GM19463 (cell line): ENCODE results near the gene AADACL3.
"Not testable (repeated sequence)": the region's sequence is repeated elsewhere in the genome, so short reads cannot be mapped to it uniquely, and the experiment has no call there.

ENCODE experiments used
- ATAC-seq: cut with Tn5 transposase; IDR thresholded peaks from one replicate; pipeline ENCODE4 v1.9.1; 2021; ENCODE audit warnings: mild to moderate bottlenecking, moderate library complexity; ENCODE audit not compliant: unreplicated experiment

AADACL3 gene, protein sequence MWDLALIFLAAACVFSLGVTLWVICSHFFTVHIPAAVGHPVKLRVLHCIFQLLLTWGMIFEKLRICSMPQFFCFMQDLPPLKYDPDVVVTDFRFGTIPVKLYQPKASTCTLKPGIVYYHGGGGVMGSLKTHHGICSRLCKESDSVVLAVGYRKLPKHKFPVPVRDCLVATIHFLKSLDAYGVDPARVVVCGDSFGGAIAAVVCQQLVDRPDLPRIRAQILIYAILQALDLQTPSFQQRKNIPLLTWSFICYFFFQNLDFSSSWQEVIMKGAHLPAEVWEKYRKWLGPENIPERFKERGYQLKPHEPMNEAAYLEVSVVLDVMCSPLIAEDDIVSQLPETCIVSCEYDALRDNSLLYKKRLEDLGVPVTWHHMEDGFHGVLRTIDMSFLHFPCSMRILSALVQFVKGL

DNA sequence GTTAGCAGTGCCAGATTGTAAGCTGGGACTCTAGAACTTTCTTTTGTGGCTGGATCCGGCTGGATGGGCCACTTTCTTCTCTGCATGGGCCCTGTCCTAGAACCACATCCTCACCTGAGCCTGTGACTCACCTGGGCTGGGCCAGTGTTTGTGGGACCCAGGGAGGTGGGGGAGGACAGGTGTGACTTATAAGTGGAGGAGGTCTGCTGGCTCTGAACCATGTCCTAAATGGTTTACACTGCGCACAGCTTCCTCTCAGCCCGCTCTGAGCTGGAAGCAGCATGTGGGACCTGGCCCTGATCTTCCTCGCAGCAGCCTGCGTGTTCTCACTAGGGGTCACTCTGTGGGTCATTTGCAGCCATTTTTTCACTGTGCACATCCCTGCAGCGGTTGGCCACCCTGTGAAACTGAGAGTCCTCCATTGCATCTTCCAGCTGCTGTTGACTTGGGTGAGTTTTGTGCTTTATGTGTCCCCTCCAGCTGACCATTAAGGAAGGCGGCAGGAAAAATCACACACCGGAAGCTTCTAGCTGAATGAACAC, at the start of gene AADACL3:
Gene AADACL3 (plus strand): TSS at position 215 of the 542 bp plus-strand sequence. CDS start 67 bp downstream, at position 282.
- no peak for ATAC-seq

DNA sequence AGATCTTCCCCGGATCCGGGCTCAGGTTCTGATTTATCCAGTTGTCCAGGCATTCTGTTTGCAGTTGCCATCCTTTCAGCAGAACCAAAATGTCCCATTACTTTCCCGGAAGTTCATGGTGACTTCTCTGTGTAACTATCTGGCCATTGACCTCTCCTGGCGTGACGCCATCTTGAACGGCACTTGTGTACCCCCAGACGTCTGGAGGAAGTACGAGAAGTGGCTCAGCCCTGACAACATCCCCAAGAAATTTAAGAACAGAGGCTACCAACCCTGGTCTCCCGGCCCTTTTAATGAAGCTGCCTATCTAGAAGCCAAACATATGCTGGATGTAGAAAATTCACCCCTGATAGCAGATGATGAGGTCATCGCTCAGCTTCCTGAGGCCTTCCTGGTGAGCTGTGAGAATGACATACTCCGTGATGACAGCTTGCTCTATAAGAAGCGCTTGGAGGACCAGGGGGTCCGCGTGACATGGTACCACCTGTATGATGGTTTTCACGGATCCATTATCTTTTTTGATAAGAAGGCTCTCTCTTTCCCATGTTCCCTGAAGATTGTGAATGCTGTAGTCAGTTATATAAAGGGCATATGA, 49.7 kb upstream of the AADACL3 start:
- ATAC-seq = no peak

GRCh38 chr1:12669529-12670068, 46.3 kb upstream of the AADACL3 start:
- no peak for ATAC-seq

DNA sequence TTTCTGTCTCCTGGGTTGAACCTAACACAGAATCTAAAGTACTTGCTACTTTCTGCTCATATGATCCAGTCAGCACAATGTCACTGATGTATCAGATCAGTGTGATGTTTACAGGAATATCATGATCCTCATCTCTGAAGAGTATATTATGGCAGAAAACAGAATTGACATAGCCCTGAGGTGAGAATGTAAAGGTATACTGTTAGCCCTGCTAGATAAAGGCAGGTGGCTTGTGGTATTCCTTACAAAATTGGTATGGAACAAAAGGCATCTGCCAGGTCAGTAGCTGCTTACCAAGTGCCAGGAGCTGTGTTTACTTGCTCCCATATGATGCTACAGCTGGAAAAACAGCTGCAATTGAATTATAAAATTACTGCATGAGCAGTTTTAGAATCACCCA, 41.6 kb upstream of the AADACL3 start:
- ATAC-seq = no peak

GRCh38 chr1:12676122-12676521, 39.8 kb upstream of the AADACL3 start:
- not testable (repeated sequence) for ATAC-seq

- no peak for ATAC-seq
These were observed 38.3 kb upstream of the AADACL3 start for GRCh38 chr1:12677565-12677964.

DNA sequence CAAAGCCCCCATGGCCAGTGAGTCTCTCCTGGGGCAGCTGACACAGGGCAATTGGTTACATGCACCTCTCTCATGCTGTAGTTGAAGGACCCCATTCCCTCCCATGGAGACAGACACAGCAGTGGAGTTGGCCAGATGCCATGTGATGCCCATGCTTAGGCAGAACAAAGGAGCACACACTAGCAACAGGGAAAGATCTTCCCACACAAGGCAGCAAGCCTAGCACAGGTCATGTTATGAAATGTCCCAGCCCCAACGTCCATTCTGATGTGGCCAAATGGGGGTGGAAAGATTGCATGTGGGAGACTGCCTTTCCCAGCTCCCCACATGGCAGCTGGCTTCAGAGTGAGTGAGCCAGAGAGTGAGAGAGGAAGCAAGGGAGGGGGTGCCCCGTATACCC, 37.6 kb upstream of the AADACL3 start:
- ATAC-seq = no peak

DNA sequence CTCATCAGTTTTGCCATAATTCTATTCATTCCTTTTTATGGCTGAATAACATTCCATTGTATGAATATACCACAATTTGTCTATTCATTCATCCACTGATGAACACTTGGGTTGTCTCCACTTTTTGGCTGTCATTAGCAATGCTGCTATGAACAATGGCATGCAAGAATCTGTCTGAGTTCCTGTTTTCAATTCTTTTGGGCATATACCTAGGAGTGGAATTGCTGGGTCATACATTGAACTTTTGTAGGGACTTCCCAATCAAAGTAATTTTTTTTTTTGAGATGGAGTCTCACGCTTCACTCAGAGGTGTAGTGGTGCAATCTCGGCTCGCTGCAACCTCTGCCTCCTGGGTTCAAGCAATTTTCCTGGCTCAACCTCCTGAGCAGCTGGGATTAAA, 37.1 kb upstream of the AADACL3 start:
- no peak for ATAC-seq

DNA sequence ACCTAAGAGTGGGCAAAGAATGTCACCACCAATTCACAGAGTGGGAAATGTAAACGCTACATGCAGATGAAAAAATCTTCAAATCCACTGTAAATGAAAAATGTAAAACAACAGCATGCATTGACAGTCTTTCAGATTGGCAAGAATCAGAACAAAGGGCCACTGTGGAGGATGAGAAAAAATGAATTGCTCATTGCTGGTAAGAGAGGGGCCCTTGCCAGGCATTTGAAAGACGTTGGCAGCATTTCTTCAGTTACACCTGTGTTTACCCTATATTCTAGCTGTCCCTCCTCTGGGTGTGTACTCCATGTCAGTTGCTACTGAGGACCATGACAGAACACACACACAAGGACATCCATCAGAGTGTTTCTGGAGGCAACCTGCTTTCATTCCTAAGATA, 25.8 kb upstream of the AADACL3 start:
- no peak for ATAC-seq

DNA sequence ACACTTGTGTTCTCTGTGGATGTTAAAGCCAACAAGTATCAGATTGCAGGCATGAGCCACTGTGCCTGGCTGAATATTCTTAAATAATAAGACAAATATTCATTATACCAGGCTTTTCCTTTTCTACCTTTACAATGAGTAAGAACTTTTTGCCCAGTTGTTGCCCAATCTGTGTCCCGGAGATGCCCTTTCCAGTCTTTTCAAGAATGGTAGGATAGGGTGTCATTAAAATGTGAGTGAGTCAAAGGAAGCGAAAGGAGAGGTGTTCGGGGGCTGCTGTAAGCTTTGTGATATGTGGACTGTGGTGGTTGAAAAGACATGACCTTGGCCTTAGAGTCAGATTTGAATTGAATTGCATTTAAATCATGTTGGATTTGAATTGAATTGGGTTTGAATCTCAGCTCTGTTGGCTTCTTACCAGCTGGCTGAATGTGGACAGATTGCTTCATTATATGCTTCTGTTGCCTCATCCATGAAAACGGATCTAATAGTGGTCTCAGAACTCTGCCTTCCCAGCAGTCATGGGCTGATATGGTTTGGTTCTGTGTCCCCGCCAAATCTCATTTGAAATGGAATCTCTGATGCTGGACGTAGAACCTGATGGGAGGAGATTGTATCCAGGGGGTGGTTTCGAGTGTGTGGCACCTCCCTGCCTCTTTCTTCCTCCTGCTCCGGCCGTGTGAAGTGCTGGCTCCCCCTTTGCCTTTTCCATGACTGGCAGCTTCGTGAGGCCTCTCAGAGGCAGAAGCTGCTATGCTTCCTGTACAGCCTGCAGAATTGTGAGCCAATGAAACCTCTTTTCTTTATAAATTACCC, 22.7 kb upstream of the AADACL3 start:
- ATAC-seq = no peak

- no peak for ATAC-seq
These were observed 19.3 kb upstream of the AADACL3 start for GRCh38 chr1:12696658-12697057.

DNA sequence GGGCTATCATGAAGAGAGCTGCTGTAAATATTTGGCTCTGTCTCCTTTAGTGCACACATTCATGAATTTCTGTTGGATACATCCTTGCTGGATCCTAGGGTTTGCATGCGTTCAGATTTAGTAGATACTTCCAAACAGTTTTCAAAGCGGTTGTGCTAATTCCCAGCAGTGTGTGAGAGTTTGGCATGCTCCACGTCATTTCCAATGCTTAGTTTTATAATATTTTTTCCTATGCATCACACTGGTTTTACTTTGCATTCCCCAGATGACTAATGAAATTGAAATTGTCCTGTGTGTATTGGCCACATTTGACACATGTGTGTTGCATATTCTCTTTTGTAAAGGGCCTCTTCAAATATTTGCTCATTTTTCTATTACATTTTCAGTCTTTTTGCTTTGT, 18.5 kb upstream of the AADACL3 start:
- ATAC-seq = no peak

- ATAC-seq = no peak
These were observed 12.0 kb upstream of the AADACL3 start for GRCh38 chr1:12703821-12704451.

- no peak for ATAC-seq
These were observed 9.8 kb upstream of the AADACL3 start for GRCh38 chr1:12706061-12706460.

GRCh38 chr1:12708396-12709090, 7.4 kb upstream of the AADACL3 start:
- ATAC-seq = no peak

GRCh38 chr1:12709091-12709491, 6.8 kb upstream of the AADACL3 start:
- no peak for ATAC-seq

DNA sequence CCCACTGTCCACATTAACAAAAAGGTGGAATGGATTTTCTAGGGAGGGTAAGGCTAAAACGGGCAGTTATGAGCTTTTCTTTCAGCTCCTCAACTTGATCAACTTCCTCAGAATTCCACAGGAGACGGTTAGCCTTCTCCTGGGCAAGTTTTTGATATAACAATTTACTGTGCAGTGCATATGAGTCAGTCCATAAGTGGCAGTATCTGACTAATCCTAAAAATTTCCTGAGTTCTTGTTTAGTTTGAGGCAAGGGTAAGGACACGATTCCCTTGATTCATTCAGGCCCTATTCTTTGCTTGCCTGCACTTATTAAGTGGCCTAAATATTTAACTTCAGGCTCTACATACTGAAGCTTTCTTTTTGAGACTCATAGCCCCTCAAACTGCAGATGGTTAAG, 6.2 kb upstream of the AADACL3 start:
- no peak for ATAC-seq

GRCh38 chr1:12711536-12711935, 4.4 kb upstream of the AADACL3 start:
- no peak for ATAC-seq

DNA sequence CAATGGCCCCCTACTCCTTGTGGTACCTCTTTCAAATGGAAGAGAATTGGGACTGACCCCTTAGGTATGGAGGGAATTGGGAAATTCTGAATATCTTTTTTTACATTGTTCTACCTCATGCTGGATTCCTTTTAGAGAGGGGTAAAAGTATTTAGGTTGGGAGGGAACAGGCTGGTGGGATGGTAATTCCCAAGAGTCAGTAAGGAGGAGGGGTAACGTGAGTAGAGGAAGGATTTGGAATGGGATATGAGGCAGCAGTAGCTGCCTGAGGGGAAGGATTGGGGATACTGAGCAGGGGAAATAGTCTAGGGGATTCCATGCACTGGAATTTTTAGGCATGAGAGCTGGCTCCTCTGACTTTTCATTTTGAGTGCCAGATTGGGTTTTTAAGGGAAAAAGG, 3.8 kb upstream of the AADACL3 start:
- no peak for ATAC-seq

DNA sequence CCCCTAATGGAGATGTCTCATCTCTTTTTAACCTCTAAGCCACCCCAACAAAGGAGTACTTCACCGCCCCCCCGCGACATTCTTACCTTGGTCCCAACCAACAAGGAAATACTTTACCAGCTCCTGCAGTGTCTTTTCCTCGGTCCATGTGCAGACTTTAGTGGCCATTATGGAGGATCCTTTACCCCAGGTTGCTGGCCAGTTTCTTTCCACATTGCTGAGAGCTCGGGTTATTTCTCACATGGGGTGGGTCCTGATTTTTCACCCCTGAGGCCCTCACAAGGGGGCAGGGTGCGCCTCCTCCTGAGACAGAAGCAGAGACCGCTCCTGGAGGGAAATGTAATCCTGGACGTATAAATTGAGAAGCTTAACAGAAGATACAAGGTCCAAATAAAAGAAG, 3.0 kb upstream of the AADACL3 start:
- no peak for ATAC-seq
